Sigmoid colon (tissue), 7 donors: ENCODE data around the gene NFE2L1. TPM values are rescaled to one million over a fixed set of nuclear protein-coding genes. Genes with fewer than 3 reads are reported as not detected.
A peak's percentile ranks its signal among the peaks of the same experiment; 100 is the strongest.
"Not testable (repeated sequence)": the region's sequence is repeated elsewhere in the genome, so short reads cannot be mapped to it uniquely, and the experiment has no call there.

Source experiments
- DNase-seq: peaks from one replicate; pipeline ENCODE4 v3.0.0-alpha.2; 2019
- H3K27ac ChIP-seq, 4 donors: fragments of 200-600 bp; sonication (generic); one replicate each; pipeline ENCODE4 v1.5.1; 2016 to 2019; ENCODE audit warnings: mild to moderate bottlenecking in 1 of 4
- H3K27me3 ChIP-seq, 3 donors: fragments of 200-600 bp; sonication (generic); one replicate each; pipeline ENCODE4 v1.5.1; 2019; ENCODE audit warnings: mild to moderate bottlenecking in 1 of 3
- H3K36me3 ChIP-seq, 4 donors: fragments of 200-600 bp; sonication (generic); one replicate each; pipeline ENCODE4 v1.5.1; 2016 to 2019
- H3K4me1 ChIP-seq, 4 donors: fragments of 200-600 bp; sonication (generic); one replicate each; pipeline ENCODE4 v1.5.1; 2017 to 2019
- H3K4me3 ChIP-seq, 4 donors: fragments of 200-600 bp; sonication (generic); one replicate each; pipeline ENCODE4 v1.5.1; 2017 to 2019; ENCODE audit warnings: mild to moderate bottlenecking in 2 of 4, moderate library complexity in 1 of 4
- H3K9me3 ChIP-seq, 4 donors: fragments of 200-600 bp in 3 of 4; sonication (generic) in 3 of 4; one replicate each; pipeline versions ENCODE4 v1.5.1 to v1.6.1; 2013 to 2019
- CTCF ChIP-seq, 4 experiments: fragments of 450-650 bp in 3 of 4; fragments of 200-600 bp in 1 of 4; IDR thresholded peaks; one replicate each; pipeline ENCODE4 v1.5.1; 2016 to 2019; ENCODE audit warnings: antibody characterized with exemption in 4 of 4, mild to moderate bottlenecking in 3 of 4, moderate library complexity in 2 of 4
- EP300 ChIP-seq, 4 donors: sonication (generic); formaldehyde crosslinking; IDR thresholded peaks; one replicate each; pipeline ENCODE4 v1.6.1; 2017; ENCODE audit warnings: antibody characterized with exemption in 4 of 4
- POLR2A ChIP-seq, 2 donors: fragments of 450-650 bp; IDR thresholded peaks; one replicate each; pipeline ENCODE4 v1.6.1; 2016; ENCODE audit warnings: antibody characterized with exemption in 2 of 2, mild to moderate bottlenecking in 2 of 2, moderate library complexity in 2 of 2
- POLR2AphosphoS5 ChIP-seq, 4 donors: sonication (generic); formaldehyde crosslinking; IDR thresholded peaks; one replicate each; pipeline ENCODE4 v1.6.1; 2017; ENCODE audit warnings: antibody characterized with exemption in 4 of 4
- WGBS, 2 donors: extraction: QIAGEN DNeasy Blood & Tissue Kit; methylation state at CpG; one replicate each; pipeline ENCODE4 v1.1.7; 2013; 5-methylcytosine and 5-hydroxymethylcytosine counted together
- intact Hi-C: fragments of 100-400 bp; cut with DNase I; formaldehyde crosslinking; loops from one replicate; pipeline ENCODE4 v1.15.1; 2023
- polyA plus RNA-seq, 3 donors: library from polyadenylated mRNA; stranded (reverse); fragments of 200-250 nt; gene quantifications; one replicate each; pipeline ENCODE4 v1.2.3, GENCODE V29; 2013
- total RNA-seq, 4 donors: library from RNA; depleted of rRNA; stranded (reverse); fragments of >200 nt; gene quantifications; one replicate each; pipeline ENCODE4 v1.1.0, GENCODE V29; 2016
- donor health status: healthy with polysubstance abuse.
- donor health status: Bipolar disorder and iron deficiency.
- donor health status: healthy.

Gene NFE2L1
- total RNA-seq (100 to 1,000 TPM; 126 to 174 (median 141) TPM), polyA plus RNA-seq (100 to 1,000 TPM in 1 of 3 donors, 10 to 100 TPM in 2; 44.4 to 134 (median 61.5) TPM)

- H3K9me3 ChIP-seq, result no peaks in the 10 kb centered on the region
- H3K36me3 ChIP-seq, result peaks cover 0 to 15% (median 6%) of the 10 kb centered on the region in 4 donors
- intact Hi-C loops, result no loop called here
- peaks cover 0 to 54% (median 51%) of the 10 kb centered on the region in 4 donors for H3K4me1 ChIP-seq
- TF ChIP-seq CTCF (IDR thresholded peaks at IDR 0.05) (no peak), EP300 (IDR thresholded peaks at IDR 0.05) (no peak), POLR2A (IDR thresholded peaks at IDR 0.05) (peak; percentile 51 to 79), POLR2AphosphoS5 (IDR thresholded peaks at IDR 0.05) (peak; percentile 60 to 90 (median 80))
- peak; percentile 100 for DNase-seq
- H3K27ac ChIP-seq, result peak within 1 kb of the TSS; percentile 96 to 99 (median 98)
- 0 to 2% methylated on average over 47 of the region's 47 CpGs for WGBS, 2 donors
- no peaks in the 10 kb centered on the region for H3K27me3 ChIP-seq
- H3K4me3 ChIP-seq, result peak within 1 kb of the TSS; percentile 77 to 88 (median 83)
Measured at GRCh38 chr17:48047741-48048383, at the start of gene NFE2L1. Gene NFE2L1 (plus strand): TSS chr17:48048359. CDS start chr17:48051119, 2,760 bp downstream.

- intact Hi-C loops, result no loop called here
- Histone ChIP-seq H3K9me3 (no peaks in the 10 kb centered on the region), H3K4me1 (peaks cover 0 to 22% (median 13%) of the 10 kb centered on the region in 4 donors), H3K36me3 (no peaks in the 10 kb centered on the region), H3K27ac (no peak overlapping the region), H3K27me3 (no peaks in the 10 kb centered on the region), H3K4me3 (no peak overlapping the region)
- 17 to 44% methylated on average over 4 of the region's 4 CpGs for WGBS, 2 donors
- DNase-seq, result no peak
- TF ChIP-seq POLR2AphosphoS5 (IDR thresholded peaks at IDR 0.05), result no peak
- no peak for TF ChIP-seq CTCF (IDR thresholded peaks at IDR 0.05)
- no peak for TF ChIP-seq EP300 (IDR thresholded peaks at IDR 0.05)
- no peak for TF ChIP-seq POLR2A (IDR thresholded peaks at IDR 0.05)
Measured at GRCh38 chr17:47999582-47999981, 48.6 kb upstream of the NFE2L1 start.

GRCh38 chr17:48001197-48001596 lies 47.0 kb upstream of the NFE2L1 start:
- WGBS, 2 donors, result 79 to 92% methylated on average over 1 of the region's 1 CpG

GRCh38 chr17:48001657-48002056 lies 46.5 kb upstream of the NFE2L1 start:
- H3K36me3 ChIP-seq, intact Hi-C loops, DNase-seq, H3K4me3 ChIP-seq, H3K27me3 ChIP-seq, H3K9me3 ChIP-seq: not testable (repeated sequence)
- Histone ChIP-seq H3K27ac (peak overlapping the region in 2 of 4 donors; percentile 57 to 64), H3K4me1 (peaks cover 0 to 22% (median 13%) of the 10 kb centered on the region in 4 donors)
- WGBS, 2 donors, result 94 to 96% methylated on average over 5 of the region's 5 CpGs

More at GRCh38 chr17:48001197-48001596, 47.0 kb upstream of the NFE2L1 start:
- Histone ChIP-seq H3K9me3 (no peaks in the 10 kb centered on the region), H3K4me1 (peaks cover 0 to 22% (median 13%) of the 10 kb centered on the region in 4 donors), H3K27ac (peak overlapping the region in 1 of 4 donors; percentile 64), H3K36me3 (no peaks in the 10 kb centered on the region), H3K4me3 (no peak overlapping the region), H3K27me3 (no peaks in the 10 kb centered on the region)
- no peak for DNase-seq
- intact Hi-C loops, result no loop called here
- no peak for TF ChIP-seq EP300 (IDR thresholded peaks at IDR 0.05)
- no peak for TF ChIP-seq POLR2AphosphoS5 (IDR thresholded peaks at IDR 0.05)
- no peak for TF ChIP-seq CTCF (IDR thresholded peaks at IDR 0.05)
- no peak for TF ChIP-seq POLR2A (IDR thresholded peaks at IDR 0.05)

- no peak for DNase-seq
- 40 to 48% methylated on average over 4 of the region's 4 CpGs for WGBS, 2 donors
- Histone ChIP-seq H3K27me3 (peaks cover 0 to 3% (median 0%) of the 10 kb centered on the region in 3 donors), H3K4me3 (no peak overlapping the region), H3K9me3 (no peaks in the 10 kb centered on the region), H3K36me3 (no peaks in the 10 kb centered on the region), H3K4me1 (peaks cover 0 to 22% (median 13%) of the 10 kb centered on the region in 4 donors), H3K27ac (peak overlapping the region; percentile 40 to 64 (median 55))
- peak in 1 of 4 donors; percentile 50 for TF ChIP-seq POLR2AphosphoS5 (IDR thresholded peaks at IDR 0.05)
- no peak for TF ChIP-seq EP300 (IDR thresholded peaks at IDR 0.05)
- intact Hi-C loops, result no loop called here
Measured at GRCh38 chr17:48002266-48002915, 45.8 kb upstream of the NFE2L1 start.
